ENCODE measurements around the gene MTG2. TPM values are rescaled to one million over a fixed set of nuclear protein-coding genes. Genes with fewer than 3 reads are reported as not detected.

The MTG2 gene
- total RNA-seq, 1 donor from 2014 or later: 19.5 TPM

DNA sequence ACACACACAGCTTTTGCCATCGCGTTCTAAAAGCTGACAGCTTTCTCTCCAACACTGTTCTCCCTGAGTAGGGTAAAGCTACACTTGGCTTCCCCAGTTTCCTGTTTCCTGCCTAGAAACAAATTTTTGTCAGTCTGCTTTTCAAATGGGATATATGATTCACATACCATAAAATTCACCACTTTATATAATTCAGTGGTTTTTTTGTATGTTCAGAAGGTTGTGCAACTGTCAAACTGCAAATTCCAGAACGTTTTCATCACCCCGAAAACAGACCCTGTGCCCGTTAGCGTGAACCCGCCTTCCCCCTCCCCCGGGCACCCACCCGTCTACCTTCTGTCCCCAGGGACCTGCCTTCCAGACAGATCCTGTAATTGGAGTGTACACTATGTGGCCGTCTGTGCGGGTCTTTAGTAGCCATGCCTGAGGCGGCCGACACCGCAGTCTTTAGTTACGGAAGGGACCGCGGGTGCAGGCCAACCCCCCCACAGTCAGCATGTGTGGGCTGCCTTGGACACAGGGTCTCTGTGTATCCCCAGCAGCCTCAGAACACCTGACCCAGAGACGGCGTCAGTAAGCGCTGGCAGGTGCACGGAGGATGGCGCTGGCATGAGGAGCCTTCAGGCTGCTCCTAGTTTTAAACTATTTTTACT, 20.7 kb downstream of the MTG2 start:
- Histone ChIP-seq H3K4me3 (ENCODE audit: low read depth, low read length) (no peak overlapping the region), H3K27me3 (ENCODE audit: control insufficient read depth, insufficient read depth, low read length) (peaks cover 1% of the 10 kb centered on the region), H3K36me3 (ENCODE audit: control insufficient read depth, insufficient read depth, low read length) (no peaks in the 10 kb centered on the region)
- no peak for DNase-seq (ENCODE audit: low read depth)
- TF ChIP-seq, protein P1, sequence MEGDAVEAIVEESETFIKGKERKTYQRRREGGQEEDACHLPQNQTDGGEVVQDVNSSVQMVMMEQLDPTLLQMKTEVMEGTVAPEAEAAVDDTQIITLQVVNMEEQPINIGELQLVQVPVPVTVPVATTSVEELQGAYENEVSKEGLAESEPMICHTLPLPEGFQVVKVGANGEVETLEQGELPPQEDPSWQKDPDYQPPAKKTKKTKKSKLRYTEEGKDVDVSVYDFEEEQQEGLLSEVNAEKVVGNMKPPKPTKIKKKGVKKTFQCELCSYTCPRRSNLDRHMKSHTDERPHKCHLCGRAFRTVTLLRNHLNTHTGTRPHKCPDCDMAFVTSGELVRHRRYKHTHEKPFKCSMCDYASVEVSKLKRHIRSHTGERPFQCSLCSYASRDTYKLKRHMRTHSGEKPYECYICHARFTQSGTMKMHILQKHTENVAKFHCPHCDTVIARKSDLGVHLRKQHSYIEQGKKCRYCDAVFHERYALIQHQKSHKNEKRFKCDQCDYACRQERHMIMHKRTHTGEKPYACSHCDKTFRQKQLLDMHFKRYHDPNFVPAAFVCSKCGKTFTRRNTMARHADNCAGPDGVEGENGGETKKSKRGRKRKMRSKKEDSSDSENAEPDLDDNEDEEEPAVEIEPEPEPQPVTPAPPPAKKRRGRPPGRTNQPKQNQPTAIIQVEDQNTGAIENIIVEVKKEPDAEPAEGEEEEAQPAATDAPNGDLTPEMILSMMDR (IDR thresholded peaks at IDR 0.05; ENCODE audit: insufficient read depth, low read length, poor library complexity, severe bottlenecking): no peak

DNA sequence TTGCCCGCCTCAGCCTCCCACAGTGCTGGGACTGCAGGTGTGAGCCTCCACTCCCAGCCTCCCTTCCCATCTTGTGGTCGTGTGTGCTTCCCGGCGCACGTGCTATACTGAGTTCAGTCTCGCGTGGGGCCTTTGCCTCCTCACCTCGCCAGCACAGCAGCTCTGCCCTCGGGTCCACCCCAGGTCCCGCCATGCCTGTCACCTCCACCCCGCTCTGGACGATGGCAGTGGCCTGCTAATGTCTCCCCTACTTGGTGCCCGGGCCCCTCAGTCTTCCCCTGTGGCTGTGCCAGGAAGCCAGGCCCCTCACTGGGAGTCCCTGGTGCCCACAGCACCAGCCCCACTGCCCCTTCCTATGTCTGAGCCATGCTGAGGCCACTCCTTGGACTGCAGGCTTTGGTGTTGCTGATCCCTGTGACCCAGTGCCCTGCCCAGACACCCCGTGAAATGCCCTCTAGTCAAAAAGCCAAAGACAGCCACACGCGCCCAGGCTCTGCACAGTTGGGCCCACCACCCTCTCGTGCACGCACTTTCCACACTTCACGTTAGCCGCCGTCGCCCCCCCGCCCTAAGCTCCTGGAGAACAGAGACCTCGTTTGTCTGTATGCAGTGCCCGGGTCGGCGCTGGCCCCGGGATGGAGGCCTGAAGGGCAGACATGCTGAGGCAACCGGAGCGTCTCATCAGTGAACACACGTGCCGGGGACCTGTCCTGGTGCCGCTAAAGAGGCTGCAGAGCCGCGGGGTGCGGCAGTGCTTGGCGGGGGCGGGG, 23.0 kb downstream of the MTG2 start:
- TF ChIP-seq, protein P1 (IDR thresholded peaks at IDR 0.05; ENCODE audit: insufficient read depth, low read length, poor library complexity, severe bottlenecking): no peak
- no peaks in the 10 kb centered on the region for H3K36me3 ChIP-seq (ENCODE audit: control insufficient read depth, insufficient read depth, low read length)
- H3K4me3 ChIP-seq (ENCODE audit: low read depth, low read length): no peak overlapping the region
- no peak for DNase-seq (ENCODE audit: low read depth)
- peaks cover 23% of the 10 kb centered on the region for H3K27me3 ChIP-seq (ENCODE audit: control insufficient read depth, insufficient read depth, low read length)

DNA sequence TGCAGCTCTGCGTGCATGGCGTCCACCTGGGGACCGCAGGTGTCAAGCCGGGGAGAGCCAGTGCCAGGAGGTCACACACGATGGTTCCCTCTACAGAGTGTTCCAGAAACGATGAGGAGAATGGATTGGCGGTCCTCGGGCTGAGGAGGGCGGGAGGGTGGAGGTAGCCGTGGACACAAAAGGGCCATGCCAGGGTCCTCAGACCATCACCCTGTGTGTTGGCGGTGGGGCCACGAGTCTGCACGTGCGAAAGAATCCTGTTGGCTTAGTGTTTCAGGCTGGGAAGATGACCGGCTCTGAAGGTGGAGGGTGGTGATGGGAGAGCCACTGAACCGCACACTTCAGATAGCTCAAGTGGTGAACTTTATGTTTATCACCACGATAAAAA, 23.6 kb downstream of the MTG2 start:
- H3K27me3 ChIP-seq (ENCODE audit: control insufficient read depth, insufficient read depth, low read length): peaks cover 29% of the 10 kb centered on the region
- TF ChIP-seq, protein P1 (IDR thresholded peaks at IDR 0.05; ENCODE audit: insufficient read depth, low read length, poor library complexity, severe bottlenecking): no peak
- H3K36me3 ChIP-seq (ENCODE audit: control insufficient read depth, insufficient read depth, low read length): no peaks in the 10 kb centered on the region
- H3K4me3 ChIP-seq (ENCODE audit: low read depth, low read length): no peak overlapping the region
- DNase-seq (ENCODE audit: low read depth): no peak

DNA sequence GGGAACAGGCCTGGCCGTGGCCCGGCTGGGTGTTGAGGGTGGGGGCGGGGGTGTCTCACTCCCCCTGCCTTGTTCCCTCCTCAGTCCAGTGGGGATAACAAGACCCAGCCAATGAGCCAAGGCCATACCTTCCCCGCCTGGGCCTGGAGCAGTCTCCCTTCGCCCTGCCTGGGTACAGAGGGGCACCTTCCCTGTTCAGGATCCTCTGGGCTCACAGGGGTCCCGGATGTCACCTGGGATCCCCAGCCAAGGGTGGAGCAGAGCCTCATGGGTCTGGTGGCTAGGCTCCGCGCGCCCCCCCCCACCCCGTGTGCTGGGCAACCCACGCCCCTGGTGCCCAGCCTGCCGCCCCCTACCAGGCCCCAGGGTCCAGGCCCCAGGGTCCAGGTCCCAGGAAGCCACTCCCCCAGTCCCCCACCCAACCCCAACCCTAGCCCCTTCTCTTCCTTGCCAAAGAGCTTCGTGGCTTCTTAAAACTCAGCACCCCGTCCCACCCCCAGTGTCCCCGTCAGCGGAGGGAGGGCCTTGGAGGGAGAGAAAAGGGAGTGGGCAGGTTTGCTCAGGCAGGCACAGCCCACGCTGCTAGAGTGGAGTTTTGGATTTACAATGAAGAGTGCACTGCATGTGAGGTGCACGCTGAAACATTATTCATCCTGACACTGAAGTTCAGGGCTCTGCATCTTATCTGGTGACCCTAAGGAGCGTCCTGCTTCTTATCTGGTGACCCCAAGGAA, 25.4 kb downstream of the MTG2 start:
- H3K27me3 ChIP-seq (ENCODE audit: control insufficient read depth, insufficient read depth, low read length): peaks cover 41% of the 10 kb centered on the region
- TF ChIP-seq, protein P1 (IDR thresholded peaks at IDR 0.05; ENCODE audit: insufficient read depth, low read length, poor library complexity, severe bottlenecking): no peak
- DNase-seq (ENCODE audit: low read depth): no peak
- no peaks in the 10 kb centered on the region for H3K36me3 ChIP-seq (ENCODE audit: control insufficient read depth, insufficient read depth, low read length)
- H3K4me3 ChIP-seq (ENCODE audit: low read depth, low read length): no peak overlapping the region

DNA sequence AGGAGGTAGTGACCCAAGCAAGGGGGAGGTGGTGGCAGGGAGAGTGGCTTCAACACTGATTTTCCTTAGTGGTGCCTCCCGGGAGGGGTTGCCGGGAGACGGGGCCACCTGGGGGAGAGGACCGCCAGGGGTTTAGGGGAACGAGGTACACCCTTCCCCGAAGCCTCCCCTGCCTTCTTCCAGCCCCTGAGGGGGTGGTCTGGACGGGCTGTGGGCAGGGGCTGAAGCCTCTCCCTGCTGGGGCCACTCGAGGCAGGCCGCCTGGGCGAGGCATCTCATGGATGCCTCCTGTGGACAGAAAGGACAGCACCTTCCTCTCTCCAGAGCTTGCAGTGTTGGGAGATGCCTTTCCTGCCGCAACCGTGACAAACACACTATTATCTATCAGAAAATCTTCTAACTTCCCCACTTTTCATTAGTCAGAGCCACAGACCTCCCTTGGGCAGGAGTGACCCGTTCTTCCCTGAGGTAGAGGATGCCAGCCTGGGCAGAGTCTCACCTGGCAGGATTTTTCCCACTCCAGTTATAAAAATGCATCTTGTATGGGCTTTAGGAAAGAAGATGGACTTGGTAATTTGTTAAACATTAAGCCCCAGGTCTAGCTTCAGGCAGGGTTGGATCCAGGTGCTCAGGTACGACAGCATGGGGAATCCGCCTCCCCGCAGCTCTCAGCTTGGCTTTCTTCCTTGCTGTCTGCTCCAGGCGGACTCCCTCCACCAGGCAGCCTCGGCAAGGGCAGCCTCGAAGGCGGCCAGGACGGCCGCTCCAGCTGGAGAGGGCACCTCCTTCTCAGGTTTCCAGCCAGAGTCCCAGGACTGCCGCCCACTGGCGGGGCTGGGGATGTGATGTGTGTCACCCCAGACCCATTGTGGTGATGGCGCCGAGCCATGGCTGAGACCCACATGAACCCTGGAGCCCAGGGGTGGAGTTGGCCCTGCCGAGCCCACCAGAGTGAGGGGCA, 26.2 kb downstream of the MTG2 start:
- no peak for DNase-seq (ENCODE audit: low read depth)
- peaks cover 45% of the 10 kb centered on the region for H3K27me3 ChIP-seq (ENCODE audit: control insufficient read depth, insufficient read depth, low read length)
- no peak overlapping the region for H3K4me3 ChIP-seq (ENCODE audit: low read depth, low read length)
- TF ChIP-seq, protein P1 (IDR thresholded peaks at IDR 0.05; ENCODE audit: insufficient read depth, low read length, poor library complexity, severe bottlenecking): peak; percentile 31
- H3K36me3 ChIP-seq (ENCODE audit: control insufficient read depth, insufficient read depth, low read length): no peaks in the 10 kb centered on the region
